Stimulated activated CD8-positive, alpha-beta memory T cell treated with anti-CD3 and anti-CD28 coated beads, Interleukin-7, amount 100 ng/mL, for 4 hours (primary cell): ENCODE measurements around the gene PCP4L1.
"Not testable (repeated sequence)": the region's sequence is repeated elsewhere in the genome, so short reads cannot be mapped to it uniquely, and the experiment has no call there.

Experiments used
- DNase-seq, 2 donors: peaks; one replicate each; pipeline ENCODE4 v3.0.0-alpha.2; 2020; ENCODE audit warnings: low read depth in 2 of 2

Gene PCP4L1

GRCh38 chr1:161228032-161228431 lies 30.5 kb upstream of the PCP4L1 start:
- no peak for DNase-seq

GRCh38 chr1:161229896-161230295 lies 28.6 kb upstream of the PCP4L1 start:
- DNase-seq, result no peak

- no peak for DNase-seq
Measured at GRCh38 chr1:161230762-161231161, 27.8 kb upstream of the PCP4L1 start.

GRCh38 chr1:161233102-161233501 lies 25.4 kb upstream of the PCP4L1 start:
- no peak for DNase-seq

GRCh38 chr1:161235957-161236775 lies 22.4 kb upstream of the PCP4L1 start:
- no peak for DNase-seq

GRCh38 chr1:161238039-161238473 lies 20.5 kb upstream of the PCP4L1 start, which contains the start of gene NR1I3:
Gene NR1I3 (minus strand): TSS chr1:161238203. CDS start chr1:161236565, 1,638 bp downstream.
- no peak for DNase-seq

GRCh38 chr1:161241682-161242081 lies 16.9 kb upstream of the PCP4L1 start:
- DNase-seq, result no peak

- DNase-seq, result no peak
Measured at GRCh38 chr1:161242313-161242712, 16.2 kb upstream of the PCP4L1 start.

- no peak for DNase-seq
Measured at GRCh38 chr1:161244888-161245287, 13.7 kb upstream of the PCP4L1 start.

GRCh38 chr1:161250100-161250499 lies 8.4 kb upstream of the PCP4L1 start:
- not testable (repeated sequence) for DNase-seq

GRCh38 chr1:161250829-161251228 lies 7.7 kb upstream of the PCP4L1 start:
- no peak for DNase-seq

GRCh38 chr1:161251579-161251978 lies 7.0 kb upstream of the PCP4L1 start:
- DNase-seq, result no peak

- not testable (repeated sequence) for DNase-seq
Measured at GRCh38 chr1:161255302-161255701, 3.2 kb upstream of the PCP4L1 start.

- not testable (repeated sequence) for DNase-seq
Measured at GRCh38 chr1:161255955-161256520, 2.5 kb upstream of the PCP4L1 start.

GRCh38 chr1:161257109-161257508 lies 1.4 kb upstream of the PCP4L1 start:
- not testable (repeated sequence) for DNase-seq

GRCh38 chr1:161259345-161259702 lies 779 bp downstream of the PCP4L1 start:
- DNase-seq, result no peak

- no peak for DNase-seq
Measured at GRCh38 chr1:161259765-161260164, 1.2 kb downstream of the PCP4L1 start.

- no peak for DNase-seq
Measured at GRCh38 chr1:161260376-161261260, 2.1 kb downstream of the PCP4L1 start.

- no peak for DNase-seq
Measured at GRCh38 chr1:161261261-161262235, 3.0 kb downstream of the PCP4L1 start.

- DNase-seq, result no peak
Measured at GRCh38 chr1:161265305-161265704, 6.8 kb downstream of the PCP4L1 start.

- no peak for DNase-seq
Measured at GRCh38 chr1:161266202-161266601, 7.7 kb downstream of the PCP4L1 start.
